ENCODE measurements around the gene RMND5A.

DNA sequence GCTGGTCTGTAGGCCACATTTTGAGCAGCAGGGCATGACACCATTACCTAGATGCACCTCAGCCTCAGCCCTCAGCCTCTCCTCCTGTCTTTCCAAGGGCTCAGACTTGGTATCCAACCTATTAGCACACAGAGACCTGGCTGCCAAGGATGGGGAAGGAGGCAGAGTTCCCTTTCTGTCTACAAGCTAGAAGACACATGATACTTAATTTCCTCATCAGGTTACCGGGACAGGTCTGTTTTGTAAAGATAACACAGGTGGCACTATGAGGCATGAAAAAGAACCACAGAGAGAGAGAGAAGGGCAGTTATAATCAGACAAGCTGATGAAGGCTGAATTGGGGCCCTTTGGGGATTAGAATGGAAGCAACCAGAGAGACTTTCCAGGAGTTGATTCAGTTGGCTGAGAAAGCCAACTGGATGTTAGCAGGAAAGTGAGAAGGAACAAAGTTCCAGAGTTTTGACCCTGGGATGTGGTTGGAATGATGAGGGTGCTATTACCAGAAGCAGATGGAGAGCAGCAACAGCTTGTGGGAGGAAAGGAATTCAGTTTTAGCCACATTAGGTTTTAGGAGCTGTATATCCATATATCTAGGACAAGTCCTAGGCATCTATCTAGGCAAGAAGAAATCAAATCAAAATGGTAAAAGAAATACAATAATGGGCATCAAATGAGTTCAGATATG, 46.0 kb upstream of the RMND5A start:
- TF ChIP-seq, protein P1, sequence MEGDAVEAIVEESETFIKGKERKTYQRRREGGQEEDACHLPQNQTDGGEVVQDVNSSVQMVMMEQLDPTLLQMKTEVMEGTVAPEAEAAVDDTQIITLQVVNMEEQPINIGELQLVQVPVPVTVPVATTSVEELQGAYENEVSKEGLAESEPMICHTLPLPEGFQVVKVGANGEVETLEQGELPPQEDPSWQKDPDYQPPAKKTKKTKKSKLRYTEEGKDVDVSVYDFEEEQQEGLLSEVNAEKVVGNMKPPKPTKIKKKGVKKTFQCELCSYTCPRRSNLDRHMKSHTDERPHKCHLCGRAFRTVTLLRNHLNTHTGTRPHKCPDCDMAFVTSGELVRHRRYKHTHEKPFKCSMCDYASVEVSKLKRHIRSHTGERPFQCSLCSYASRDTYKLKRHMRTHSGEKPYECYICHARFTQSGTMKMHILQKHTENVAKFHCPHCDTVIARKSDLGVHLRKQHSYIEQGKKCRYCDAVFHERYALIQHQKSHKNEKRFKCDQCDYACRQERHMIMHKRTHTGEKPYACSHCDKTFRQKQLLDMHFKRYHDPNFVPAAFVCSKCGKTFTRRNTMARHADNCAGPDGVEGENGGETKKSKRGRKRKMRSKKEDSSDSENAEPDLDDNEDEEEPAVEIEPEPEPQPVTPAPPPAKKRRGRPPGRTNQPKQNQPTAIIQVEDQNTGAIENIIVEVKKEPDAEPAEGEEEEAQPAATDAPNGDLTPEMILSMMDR (conservative IDR thresholded peaks at IDR 0.05) = no peak
- no peak for TF ChIP-seq ZFX (IDR thresholded peaks at IDR 0.05)

All from C4-2B (cell line).